ENCODE results near the gene HSF5. TPM values are rescaled to one million over a fixed set of nuclear protein-coding genes. Genes with fewer than 3 reads are reported as not detected.
A peak's percentile ranks its signal among the peaks of the same experiment; 100 is the strongest.

HSF5 gene
- total RNA-seq, 1 experiment from 2014 or later, result not detected

GRCh38 chr17:58396173-58396572, 92.0 kb downstream of the HSF5 start:
- POLR2A ChIA-PET (ENCODE audit: unreplicated experiment), result no interaction called here
- no peak for DNase-seq
- no peaks in the 10 kb centered on the region for H3K27me3 ChIP-seq (ENCODE audit: low read length)
- H2AFZ ChIP-seq (ENCODE audit: low read length), result no peak overlapping the region
- BruUV-seq (replicated peaks), result no TSS peak
- H3K9me3 ChIP-seq (ENCODE audit: low read length), result no peaks in the 10 kb centered on the region
- no peak overlapping the region for H3K27ac ChIP-seq (ENCODE audit: low read length)
- H3K4me3 ChIP-seq (ENCODE audit: low read length), result no peak overlapping the region
- H3F3A ChIP-seq (ENCODE audit: low read length, unreplicated experiment), result no peaks in the 10 kb centered on the region
- H3K4me1 ChIP-seq (ENCODE audit: insufficient read depth, low read length), result peaks cover 42% of the 10 kb centered on the region
- ATAC-seq, result no peak
- H3K9ac ChIP-seq (ENCODE audit: low read length), result no peak overlapping the region
- no peaks in the 10 kb centered on the region for H3K79me2 ChIP-seq (ENCODE audit: low read length)
- H4K20me1 ChIP-seq (ENCODE audit: low read length), result no peaks in the 10 kb centered on the region
- no peak overlapping the region for H3K4me2 ChIP-seq (ENCODE audit: low read length)
- H3K36me3 ChIP-seq (ENCODE audit: low read depth, low read length), result no peaks in the 10 kb centered on the region
- CTCF ChIA-PET, result no interaction called here
- TF ChIP-seq EZH2phosphoT487 (IDR thresholded peaks at IDR 0.05; ENCODE audit: borderline replicate concordance, low read length), result no peak
- no peak for TF ChIP-seq EZH2 (IDR thresholded peaks at IDR 0.05; ENCODE audit: low read length, unreplicated experiment)
- TF ChIP-seq CTCF (conservative IDR thresholded peaks at IDR 0.05; ENCODE audit: low read depth, low read length), result no peak
- no peaks in the 10 kb centered on the region for H3K9me2 ChIP-seq (replicated peaks; ENCODE audit: low read length)
- intact Hi-C loops (cut with micrococcal nuclease), result no loop called here

- Histone ChIP-seq H3K79me2 (ENCODE audit: low read length) (no peaks in the 10 kb centered on the region), H3K9me2 (replicated peaks; ENCODE audit: low read length) (no peaks in the 10 kb centered on the region), H3K36me3 (ENCODE audit: low read depth, low read length) (no peaks in the 10 kb centered on the region), H4K20me1 (ENCODE audit: low read length) (no peaks in the 10 kb centered on the region), H3K27me3 (ENCODE audit: low read length) (no peaks in the 10 kb centered on the region), H3K27ac (ENCODE audit: low read length) (no peak overlapping the region), H3F3A (ENCODE audit: low read length, unreplicated experiment) (no peaks in the 10 kb centered on the region), H3K4me2 (ENCODE audit: low read length) (peak overlapping the region; percentile 17), H3K4me3 (ENCODE audit: low read length) (no peak overlapping the region), H3K4me1 (ENCODE audit: insufficient read depth, low read length) (peaks cover 36% of the 10 kb centered on the region), H3K9me3 (ENCODE audit: low read length) (no peaks in the 10 kb centered on the region), H2AFZ (ENCODE audit: low read length) (no peak overlapping the region), H3K9ac (ENCODE audit: low read length) (no peak overlapping the region)
- intact Hi-C loops (cut with micrococcal nuclease), result no loop called here
- CTCF ChIA-PET, result no interaction called here
- TF ChIP-seq CTCF (conservative IDR thresholded peaks at IDR 0.05; ENCODE audit: low read depth, low read length) (no peak), EZH2phosphoT487 (IDR thresholded peaks at IDR 0.05; ENCODE audit: borderline replicate concordance, low read length) (no peak), EZH2 (IDR thresholded peaks at IDR 0.05; ENCODE audit: low read length, unreplicated experiment) (no peak)
- DNase-seq (peak; percentile 65), ATAC-seq (peak; percentile 23; the same call in 1 of the 2 replicates)
- POLR2A ChIA-PET (ENCODE audit: unreplicated experiment), result interaction anchor here (0.7 kb wide), 1 partner anchor 80 kb away, joined by 5 read pairs; no protein-coding TSS in a partner anchor
- BruUV-seq (replicated peaks), result no TSS peak
These were observed 93.5 kb downstream of the HSF5 start for GRCh38 chr17:58394534-58395223.

- DNase-seq (peak; percentile 99), ATAC-seq (peak; percentile 58)
- Histone ChIP-seq H3F3A (ENCODE audit: low read length, unreplicated experiment) (peaks cover 4% of the 10 kb centered on the region), H2AFZ (ENCODE audit: low read length) (no peak overlapping the region), H3K4me2 (ENCODE audit: low read length) (peak overlapping the region; percentile 63), H4K20me1 (ENCODE audit: low read length) (no peaks in the 10 kb centered on the region), H3K9me3 (ENCODE audit: low read length) (no peaks in the 10 kb centered on the region), H3K27me3 (ENCODE audit: low read length) (no peaks in the 10 kb centered on the region), H3K79me2 (ENCODE audit: low read length) (no peaks in the 10 kb centered on the region), H3K9ac (ENCODE audit: low read length) (no peak overlapping the region), H3K36me3 (ENCODE audit: low read depth, low read length) (no peaks in the 10 kb centered on the region), H3K4me1 (ENCODE audit: insufficient read depth, low read length) (peaks cover 57% of the 10 kb centered on the region), H3K9me2 (replicated peaks; ENCODE audit: low read length) (no peaks in the 10 kb centered on the region), H3K27ac (ENCODE audit: low read length) (peak overlapping the region; percentile 20; the same call in 1 of the 2 replicates), H3K4me3 (ENCODE audit: low read length) (no peak overlapping the region)
- TF ChIP-seq EZH2phosphoT487 (IDR thresholded peaks at IDR 0.05; ENCODE audit: borderline replicate concordance, low read length) (no peak), EZH2 (IDR thresholded peaks at IDR 0.05; ENCODE audit: low read length, unreplicated experiment) (no peak), CTCF (conservative IDR thresholded peaks at IDR 0.05; ENCODE audit: low read depth, low read length) (no peak)
- BruUV-seq (replicated peaks), result no TSS peak
- intact Hi-C loops (cut with micrococcal nuclease), result loop anchor here (1.0 kb wide), 1 partner anchor 26 kb away; the partner anchor contains the start of gene RNF43
- ChIA-PET CTCF (no interaction called here), POLR2A (ENCODE audit: unreplicated experiment) (no interaction called here)
These were observed 96.8 kb downstream of the HSF5 start for GRCh38 chr17:58391302-58391984.
